ENCODE measurements around the gene CTSH.

Gene CTSH

DNA sequence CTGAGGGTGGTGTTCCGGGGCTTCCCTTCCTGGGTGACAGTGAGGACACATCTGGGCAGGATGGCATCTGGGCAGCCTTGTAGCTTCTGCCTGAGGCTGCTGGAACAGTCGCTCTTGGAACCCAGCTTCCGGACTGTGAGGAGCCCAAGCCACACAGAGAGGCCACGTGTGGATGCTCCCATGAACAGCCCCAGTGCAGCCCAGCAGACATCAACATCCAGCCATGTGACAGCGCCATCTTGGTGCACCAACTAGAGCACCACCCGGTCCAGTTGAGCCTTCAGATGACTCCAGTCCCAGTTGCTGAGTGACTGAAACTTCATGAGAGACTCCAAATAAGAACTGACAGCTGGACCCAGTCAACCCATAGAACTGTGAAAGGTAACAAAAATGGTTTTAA lies 15.5 kb upstream of the CTSH start:
- H3K9me3 Mint-ChIP-seq = no peaks in the 10 kb centered on the region
- H3K4me3 Mint-ChIP-seq = no peak overlapping the region
- no peak for ATAC-seq (replicated peaks)
- no peaks in the 10 kb centered on the region for H3K36me3 Mint-ChIP-seq
- DNase-seq = no peak
- H3K27ac Mint-ChIP-seq = no peak overlapping the region
- no peaks in the 10 kb centered on the region for H3K27me3 Mint-ChIP-seq
- no peaks in the 10 kb centered on the region for H3K4me1 Mint-ChIP-seq

DNA sequence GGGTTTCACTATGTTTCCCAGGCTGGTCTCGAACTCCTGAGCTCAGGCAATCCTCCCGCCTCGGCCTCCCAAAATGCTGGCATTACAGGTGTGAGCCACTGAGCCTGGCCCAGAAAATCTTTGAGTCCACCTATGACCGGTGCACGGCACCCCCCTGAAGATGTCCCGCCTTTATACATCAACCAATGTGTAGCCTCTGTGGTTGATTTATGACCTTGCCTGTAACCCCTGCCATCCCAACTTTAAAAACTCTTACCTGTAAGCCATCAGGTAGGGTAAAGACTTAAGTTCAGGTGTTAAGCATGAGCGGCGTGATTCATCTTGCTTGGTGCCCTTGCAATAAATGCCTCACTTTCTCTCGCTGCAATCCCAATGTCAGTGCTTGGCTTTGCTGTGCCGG lies 14.5 kb upstream of the CTSH start:
- no peak for DNase-seq
- H3K27ac Mint-ChIP-seq = no peak overlapping the region
- no peak for ATAC-seq (replicated peaks)
- peaks cover 0 to 2% of the 10 kb centered on the region in 2 donors for H3K4me1 Mint-ChIP-seq
- H3K4me3 Mint-ChIP-seq = no peak overlapping the region
- peaks cover 2 to 5% of the 10 kb centered on the region in 2 donors for H3K27me3 Mint-ChIP-seq
- no peaks in the 10 kb centered on the region for H3K9me3 Mint-ChIP-seq
- no peaks in the 10 kb centered on the region for H3K36me3 Mint-ChIP-seq

DNA sequence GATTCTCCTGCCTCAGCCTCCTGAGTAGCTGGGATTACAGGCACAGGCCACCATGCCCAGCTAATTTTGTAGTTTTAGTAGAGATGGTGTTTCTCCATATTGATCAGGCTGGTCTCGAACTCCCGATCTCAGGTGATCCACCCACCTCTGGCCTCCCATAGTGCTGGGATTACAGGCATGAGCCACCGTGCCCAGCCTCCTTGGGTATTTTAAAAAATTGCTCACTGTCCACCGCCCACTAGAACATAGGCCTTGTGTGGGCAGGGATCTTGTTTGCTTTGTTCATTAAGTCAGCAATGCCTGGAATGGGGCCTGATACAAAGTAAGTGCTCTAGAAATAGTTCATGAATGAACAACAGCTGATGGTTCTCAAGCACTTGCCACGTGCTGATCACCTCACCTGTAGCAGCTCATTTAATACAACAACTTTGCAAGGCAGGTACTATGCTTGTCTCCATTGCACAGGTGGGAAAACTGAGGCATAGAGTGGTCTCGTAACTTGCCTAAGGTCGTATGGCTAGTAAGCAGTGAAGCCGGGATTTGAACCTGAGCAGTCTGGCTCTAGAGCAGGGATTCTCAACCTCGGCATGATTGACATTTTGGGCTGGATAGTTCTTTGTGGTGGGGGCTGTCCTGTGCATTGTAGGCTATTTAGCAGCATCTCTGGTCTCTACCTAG lies 12.7 kb upstream of the CTSH start:
- DNase-seq (no peak), ATAC-seq (replicated peaks) (no peak)
- Mint-ChIP-seq H3K9me3 (no peaks in the 10 kb centered on the region), H3K4me3 (no peak overlapping the region), H3K27me3 (peaks cover 3 to 7% of the 10 kb centered on the region in 2 donors), H3K36me3 (no peaks in the 10 kb centered on the region), H3K27ac (no peak overlapping the region), H3K4me1 (peaks cover 3 to 7% of the 10 kb centered on the region in 2 donors)

DNA sequence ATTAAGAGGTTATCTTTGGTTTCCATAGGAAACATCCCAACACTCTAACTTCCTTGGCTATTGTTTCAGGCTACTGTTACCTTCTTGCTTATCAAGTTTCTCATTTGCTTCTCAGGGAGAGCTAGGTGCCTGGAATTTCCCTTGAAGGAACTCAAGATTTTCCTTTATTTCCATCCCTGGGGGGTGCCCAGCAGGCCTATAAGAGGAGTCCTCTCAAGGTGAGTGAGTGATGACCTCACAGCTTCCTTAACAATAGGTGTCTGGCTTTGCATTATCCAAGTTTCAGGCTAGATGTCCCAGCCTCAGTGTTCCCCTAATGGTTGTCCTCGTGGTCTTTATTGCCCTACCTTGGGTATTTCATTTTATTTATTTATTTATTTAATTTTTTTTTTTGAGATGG lies 12.1 kb upstream of the CTSH start:
- DNase-seq (no peak), ATAC-seq (replicated peaks) (no peak)
- Mint-ChIP-seq H3K27me3 (peaks cover 3 to 7% of the 10 kb centered on the region in 2 donors), H3K36me3 (no peaks in the 10 kb centered on the region), H3K4me3 (no peak overlapping the region), H3K27ac (no peak overlapping the region), H3K4me1 (peaks cover 8 to 13% of the 10 kb centered on the region in 2 donors), H3K9me3 (no peaks in the 10 kb centered on the region)

DNA sequence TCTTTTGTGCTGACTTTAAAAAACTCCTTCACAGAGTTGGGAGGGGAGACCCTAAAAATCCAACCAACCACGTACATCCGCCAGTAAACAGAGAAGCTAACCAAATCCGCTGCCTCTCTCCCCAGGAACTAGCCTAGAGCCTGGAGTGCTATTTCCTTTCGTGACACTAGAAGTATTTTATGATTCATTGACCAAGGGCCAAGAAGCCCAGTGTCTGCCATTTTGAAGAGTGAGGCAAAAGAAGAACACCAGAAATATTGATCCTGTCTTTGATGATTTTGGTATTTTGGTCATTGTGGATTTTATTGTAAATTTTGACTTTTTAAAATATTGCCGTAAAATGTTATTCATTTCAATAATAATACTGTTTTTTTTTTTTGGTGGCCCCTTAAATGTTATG lies 10.5 kb upstream of the CTSH start:
- no peak overlapping the region for H3K4me3 Mint-ChIP-seq
- no peak for DNase-seq
- H3K9me3 Mint-ChIP-seq = no peaks in the 10 kb centered on the region
- no peaks in the 10 kb centered on the region for H3K36me3 Mint-ChIP-seq
- no peak for ATAC-seq (replicated peaks)
- H3K4me1 Mint-ChIP-seq = peaks cover 20 to 27% of the 10 kb centered on the region in 2 donors
- no peak overlapping the region for H3K27ac Mint-ChIP-seq
- H3K27me3 Mint-ChIP-seq = peaks cover 3 to 7% of the 10 kb centered on the region in 2 donors

DNA sequence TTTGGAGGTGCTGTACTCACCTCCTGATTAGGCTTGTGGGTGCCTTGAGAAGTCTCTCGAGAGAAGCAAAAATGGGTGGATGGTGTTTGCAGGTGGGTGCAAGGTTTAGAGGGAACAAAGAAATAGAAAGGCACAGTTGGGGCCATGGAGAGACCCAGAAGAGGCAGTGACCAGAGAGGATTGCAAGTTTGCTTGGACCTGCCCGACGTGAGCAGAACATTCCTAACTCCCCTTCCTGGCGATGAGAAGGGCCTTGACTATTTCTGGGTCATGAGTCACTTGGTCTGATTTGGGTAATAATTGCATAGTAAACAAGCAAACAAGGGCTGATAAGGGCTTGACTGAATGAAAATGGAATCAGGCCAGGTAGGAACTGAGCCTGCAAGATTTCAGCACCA lies 7.0 kb upstream of the CTSH start:
- peaks cover 3 to 7% of the 10 kb centered on the region in 2 donors for H3K27me3 Mint-ChIP-seq

DNA sequence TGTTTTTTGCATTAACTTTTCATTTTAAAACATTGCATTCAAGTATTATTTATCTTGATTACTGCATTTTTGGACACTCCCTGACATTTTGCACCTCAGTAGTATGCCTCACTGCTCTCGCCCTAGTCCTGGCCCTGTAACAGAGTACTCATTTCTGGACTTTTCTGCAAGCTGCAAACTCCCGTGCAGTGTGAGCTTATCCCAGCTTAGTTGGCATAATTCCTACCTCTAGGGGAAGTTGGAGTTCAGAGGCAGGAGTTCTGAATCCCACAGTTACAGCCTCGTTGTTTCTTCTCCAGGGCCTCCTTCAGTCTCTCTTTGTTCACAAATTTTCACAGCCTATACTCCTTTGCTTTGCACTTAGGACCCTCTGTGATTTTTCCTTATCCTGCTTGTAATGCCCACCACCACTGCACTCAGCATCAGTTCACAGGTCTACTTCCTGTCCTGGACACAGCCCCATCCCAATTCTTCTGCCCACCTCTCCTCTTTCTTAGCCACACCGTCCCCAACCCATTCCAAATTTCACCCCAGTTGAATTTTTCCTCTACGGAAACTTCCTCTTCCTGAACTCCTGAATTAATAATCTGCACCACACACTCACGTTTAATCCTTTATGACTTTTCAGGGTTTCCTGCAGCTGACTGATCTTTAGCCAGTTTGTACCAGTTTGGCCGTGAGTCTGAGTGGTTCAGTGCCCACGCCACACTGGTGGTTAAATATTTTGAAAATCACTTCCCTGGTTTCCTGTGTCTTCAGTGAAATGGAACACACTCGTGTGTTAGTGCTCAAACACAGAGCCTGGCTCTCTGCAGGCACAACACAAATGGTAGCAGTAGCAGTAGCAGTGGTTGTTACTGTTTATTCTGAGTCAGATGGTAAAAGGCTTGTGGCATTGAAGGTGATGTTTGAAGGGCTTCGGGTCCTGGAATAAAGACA lies 6.3 kb upstream of the CTSH start:
- Mint-ChIP-seq H3K36me3 (no peaks in the 10 kb centered on the region), H3K4me1 (peaks cover 25 to 35% of the 10 kb centered on the region in 2 donors), H3K4me3 (peak overlapping the region; percentile 18 to 26), H3K27ac (peak overlapping the region; percentile 10), H3K9me3 (no peaks in the 10 kb centered on the region), H3K27me3 (peaks cover 3 to 7% of the 10 kb centered on the region in 2 donors)
- DNase-seq = no peak
- ATAC-seq (replicated peaks) = peak; percentile 84 to 89

More for the DNA sequence above, 7.0 kb upstream of the CTSH start:
- Mint-ChIP-seq H3K4me1 (peaks cover 23 to 33% of the 10 kb centered on the region in 2 donors), H3K27ac (no peak overlapping the region), H3K4me3 (peak overlapping the region in 1 of 2 donors; percentile 26), H3K36me3 (no peaks in the 10 kb centered on the region), H3K9me3 (no peaks in the 10 kb centered on the region)
- ATAC-seq (replicated peaks) (no peak), DNase-seq (no peak)

DNA sequence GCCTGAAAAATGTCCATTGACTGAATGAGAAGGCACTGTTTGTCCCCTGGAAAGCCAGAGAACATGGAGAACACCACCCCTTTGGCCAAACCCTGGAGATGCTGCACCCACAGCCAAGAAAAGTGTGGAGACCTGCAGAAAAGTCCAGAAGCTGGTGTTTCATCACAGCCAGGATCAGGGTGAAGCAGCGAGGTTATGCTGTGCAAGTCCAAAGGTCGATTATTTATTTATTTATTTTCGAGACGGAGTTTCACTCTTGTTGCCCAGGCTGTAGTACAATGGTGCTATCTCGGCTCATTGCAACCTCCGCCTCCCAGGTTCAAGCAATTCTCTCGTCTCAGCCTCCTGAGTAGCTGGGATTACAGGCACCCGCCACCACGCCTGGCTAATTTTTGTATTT lies 5.5 kb upstream of the CTSH start:
- Mint-ChIP-seq H3K9me3 (no peaks in the 10 kb centered on the region), H3K4me1 (peaks cover 29 to 43% of the 10 kb centered on the region in 2 donors), H3K36me3 (no peaks in the 10 kb centered on the region), H3K4me3 (no peak overlapping the region), H3K27me3 (peaks cover 3 to 7% of the 10 kb centered on the region in 2 donors), H3K27ac (no peak overlapping the region)
- ATAC-seq (replicated peaks) = no peak
- DNase-seq = no peak

DNA sequence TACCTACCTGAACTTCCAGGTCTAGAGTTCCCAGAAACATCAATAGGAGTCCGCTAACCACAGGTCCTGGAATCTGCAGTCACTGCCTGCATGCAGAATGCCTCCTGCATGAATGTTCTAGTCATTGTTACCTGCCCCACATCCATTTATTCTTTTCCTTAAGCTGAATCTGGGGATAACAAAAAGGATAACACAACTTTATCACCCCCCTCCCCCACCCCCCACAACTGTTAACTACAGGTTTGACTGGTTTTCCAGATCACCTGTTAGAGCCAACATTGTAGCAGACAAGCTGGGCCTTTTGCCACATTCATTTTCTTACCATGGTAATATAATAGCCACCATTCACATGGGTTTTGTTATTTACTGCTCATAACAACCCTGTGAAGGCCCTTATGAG lies 4.6 kb upstream of the CTSH start:
- no peak for DNase-seq
- H3K36me3 Mint-ChIP-seq = peaks cover 3% of the 10 kb centered on the region in 2 donors
- H3K9me3 Mint-ChIP-seq = no peaks in the 10 kb centered on the region
- H3K27ac Mint-ChIP-seq = no peak overlapping the region
- peaks cover 28 to 51% of the 10 kb centered on the region in 2 donors for H3K4me1 Mint-ChIP-seq
- peaks cover 2 to 3% of the 10 kb centered on the region in 2 donors for H3K27me3 Mint-ChIP-seq
- no peak overlapping the region for H3K4me3 Mint-ChIP-seq
- ATAC-seq (replicated peaks) = no peak

DNA sequence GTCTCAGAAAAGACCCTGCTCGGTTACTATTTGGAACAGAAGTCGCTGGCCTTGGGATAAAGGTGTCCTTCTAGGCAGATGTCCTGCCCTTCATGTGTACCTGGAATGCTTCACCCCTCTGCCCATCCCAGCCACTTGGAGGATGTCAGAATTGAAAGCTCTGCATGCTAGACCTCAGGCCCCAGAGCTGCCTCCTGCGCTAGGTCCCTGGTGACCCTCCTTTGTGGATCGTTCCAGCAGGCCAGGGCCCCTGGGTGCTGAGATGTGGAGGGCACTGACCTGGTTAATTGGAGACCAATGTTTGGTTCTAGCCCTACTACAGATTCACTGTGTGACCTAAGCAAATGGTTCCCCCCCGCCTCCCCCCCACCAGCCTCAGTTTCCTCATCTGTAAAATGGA lies 2.7 kb upstream of the CTSH start:
- DNase-seq = no peak
- H3K4me1 Mint-ChIP-seq = peaks cover 26 to 52% of the 10 kb centered on the region in 2 donors
- no peaks in the 10 kb centered on the region for H3K27me3 Mint-ChIP-seq
- H3K9me3 Mint-ChIP-seq = no peaks in the 10 kb centered on the region
- H3K36me3 Mint-ChIP-seq = peaks cover 9 to 10% of the 10 kb centered on the region in 2 donors
- no peak overlapping the region for H3K27ac Mint-ChIP-seq
- no peak for ATAC-seq (replicated peaks)
- H3K4me3 Mint-ChIP-seq = no peak overlapping the region

DNA sequence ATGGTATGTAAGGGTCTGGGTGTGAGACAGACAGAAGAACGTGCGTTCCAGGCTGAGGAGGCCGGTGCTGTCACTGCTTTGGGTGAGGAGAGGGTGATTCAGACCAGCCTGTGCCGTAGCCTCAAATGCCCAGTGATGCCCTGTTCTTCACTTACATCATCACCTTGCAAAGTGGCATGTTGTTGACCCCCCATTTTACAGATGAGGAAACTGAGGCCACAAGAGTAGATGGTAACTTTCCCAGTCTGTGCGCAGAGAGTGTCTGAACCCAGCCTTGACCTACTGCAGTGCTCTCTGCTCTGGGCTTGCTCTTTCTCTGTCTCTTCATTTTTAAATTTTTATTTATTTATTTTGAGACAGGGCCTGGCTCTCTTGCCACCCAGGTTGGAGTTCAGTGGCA lies 1.6 kb upstream of the CTSH start:
- H3K4me1 Mint-ChIP-seq = peaks cover 19 to 47% of the 10 kb centered on the region in 2 donors
- no peaks in the 10 kb centered on the region for H3K9me3 Mint-ChIP-seq
- ATAC-seq (replicated peaks) (no peak), DNase-seq (no peak)
- H3K36me3 Mint-ChIP-seq = peaks cover 17% of the 10 kb centered on the region in 2 donors
- H3K27me3 Mint-ChIP-seq = no peaks in the 10 kb centered on the region
- no peak overlapping the region for H3K27ac Mint-ChIP-seq
- no peak overlapping the region for H3K4me3 Mint-ChIP-seq

DNA sequence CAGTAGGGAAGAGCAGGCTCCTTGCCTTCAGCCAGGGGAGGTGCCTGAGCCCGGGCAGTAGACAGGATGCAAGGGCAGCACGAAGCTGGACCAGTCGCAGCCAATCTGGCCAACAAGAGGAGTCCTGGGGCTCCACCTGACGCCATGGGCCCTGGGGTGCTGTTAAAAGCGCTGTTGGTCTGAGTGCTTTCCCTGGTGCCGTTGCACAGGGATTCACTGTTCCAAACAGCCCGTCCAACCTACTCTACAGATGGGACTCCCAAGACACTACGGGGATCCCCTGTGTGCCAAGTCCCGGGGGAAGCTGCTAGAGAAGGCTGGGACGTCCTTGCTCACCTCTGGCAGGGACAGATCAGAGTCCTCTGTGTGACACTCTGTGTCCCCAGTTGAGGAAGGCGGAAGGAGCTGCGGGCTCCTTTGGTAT lies 632 bp downstream of the CTSH start:
- Mint-ChIP-seq H3K4me1 (peaks cover 12 to 40% of the 10 kb centered on the region in 2 donors), H3K9me3 (no peaks in the 10 kb centered on the region), H3K4me3 (peak overlapping the region; percentile 98 to 99), H3K27ac (peak overlapping the region; percentile 95), H3K36me3 (peaks cover 17 to 22% of the 10 kb centered on the region in 2 donors), H3K27me3 (no peaks in the 10 kb centered on the region)
- DNase-seq (no peak), ATAC-seq (replicated peaks) (peak; percentile 42)

DNA sequence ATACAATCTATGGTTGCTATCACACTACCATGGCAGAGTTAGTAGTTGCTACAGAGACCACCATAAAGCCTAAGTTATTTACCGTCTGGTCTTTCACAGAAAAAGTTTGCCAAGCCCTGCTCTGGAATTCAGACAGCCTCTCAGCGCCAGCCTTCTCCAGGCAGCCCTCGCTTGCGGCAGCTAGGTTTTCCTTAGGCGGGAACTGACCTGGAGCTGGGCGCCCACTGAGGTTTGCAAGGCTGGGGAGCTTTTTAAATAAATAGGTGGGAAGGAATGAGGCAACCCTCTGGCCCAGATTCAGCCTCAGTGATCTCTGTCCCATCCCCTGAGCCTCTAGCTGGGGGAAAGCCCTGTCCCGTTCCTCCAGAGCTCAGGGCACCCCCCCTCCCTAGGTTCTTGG lies 1.2 kb downstream of the CTSH start:
- peaks cover 12 to 45% of the 10 kb centered on the region in 2 donors for H3K4me1 Mint-ChIP-seq
- H3K27me3 Mint-ChIP-seq = no peaks in the 10 kb centered on the region

DNA sequence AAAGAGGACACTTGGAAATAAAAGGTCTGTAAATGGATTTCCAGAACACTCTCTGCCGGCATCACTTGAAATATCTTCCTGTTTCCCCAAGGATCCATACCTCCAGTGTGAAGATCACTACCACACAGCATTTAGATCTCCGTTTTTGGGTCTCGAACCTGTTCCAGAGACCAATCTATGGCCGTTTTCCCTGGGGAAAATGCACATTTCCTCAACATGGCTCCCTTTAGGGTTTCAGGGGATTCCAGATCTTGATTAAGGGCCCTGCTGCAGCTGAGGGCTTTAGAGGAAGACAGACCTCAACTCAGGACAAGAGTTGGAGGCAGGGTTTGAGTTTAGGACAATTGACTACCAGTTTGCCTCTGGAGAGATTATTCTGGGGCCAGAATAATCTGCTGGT lies 2.1 kb downstream of the CTSH start:
- Mint-ChIP-seq H3K4me3 (peak overlapping the region; percentile 98 to 99), H3K9me3 (peaks cover 2 to 3% of the 10 kb centered on the region in 2 donors), H3K4me1 (peaks cover 19 to 55% of the 10 kb centered on the region in 2 donors), H3K36me3 (peaks cover 27 to 29% of the 10 kb centered on the region in 2 donors), H3K27me3 (no peaks in the 10 kb centered on the region), H3K27ac (peak overlapping the region; percentile 86)
- DNase-seq (no peak), ATAC-seq (replicated peaks) (no peak)

More for the DNA sequence above, 1.2 kb downstream of the CTSH start:
- H3K36me3 Mint-ChIP-seq = peaks cover 17 to 22% of the 10 kb centered on the region in 2 donors
- ATAC-seq (replicated peaks) (no peak), DNase-seq (no peak)
- peak overlapping the region; percentile 95 for H3K27ac Mint-ChIP-seq
- H3K4me3 Mint-ChIP-seq = peak overlapping the region; percentile 98 to 99
- no peaks in the 10 kb centered on the region for H3K9me3 Mint-ChIP-seq

All from stimulated activated naive B cell treated with anti-CD40 and anti-IgM and Interleukin-4, amounts not matched to agents 10 μg/mL and 1 μg/mL and 100 μg/mL, for 72 hours (primary cell).